ENCODE data around the gene ARHGEF40.

Gene ARHGEF40

DNA sequence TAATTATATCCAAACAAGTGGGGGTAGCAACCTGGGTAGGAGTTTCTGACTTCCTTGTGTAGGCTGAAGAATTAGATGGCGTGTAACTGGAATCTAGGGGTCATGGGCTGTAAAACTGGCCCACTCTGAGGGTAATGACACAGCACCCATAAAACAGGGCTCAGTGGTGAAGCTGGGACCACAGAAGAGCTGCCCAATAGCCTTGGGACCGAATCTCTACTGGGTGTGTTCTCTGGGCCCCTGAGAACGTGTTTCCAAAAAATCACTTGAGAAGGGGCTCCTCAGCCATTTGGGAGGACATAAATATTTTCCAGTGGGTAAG is 8.8 kb upstream of the ARHGEF40 start:
- Histone ChIP-seq H3K9ac (ENCODE audit: insufficient read length) (no peak overlapping the region), H3K36me3 (ENCODE audit: insufficient read depth, low read length) (no peaks in the 10 kb centered on the region), H3K27ac (no peak overlapping the region; the same call in 1 of the 2 replicates), H3K4me3 (no peak overlapping the region), H3K9me3 (ENCODE audit: low read depth, low read length) (no peaks in the 10 kb centered on the region)
- TF ChIP-seq POLR2AphosphoS5 (IDR thresholded peaks at IDR 0.05; ENCODE audit: borderline replicate concordance, low read depth, low read length), result no peak
- no peak for TF ChIP-seq EZH2 (IDR thresholded peaks at IDR 0.05)
- TF ChIP-seq FOXP2 (optimal IDR thresholded peaks at IDR 0.05; ENCODE audit: control extremely low read depth, extremely low read length, insufficient read depth), result no peak
- no peak for DNase-seq (ENCODE audit: low read depth, low spot score)

DNA sequence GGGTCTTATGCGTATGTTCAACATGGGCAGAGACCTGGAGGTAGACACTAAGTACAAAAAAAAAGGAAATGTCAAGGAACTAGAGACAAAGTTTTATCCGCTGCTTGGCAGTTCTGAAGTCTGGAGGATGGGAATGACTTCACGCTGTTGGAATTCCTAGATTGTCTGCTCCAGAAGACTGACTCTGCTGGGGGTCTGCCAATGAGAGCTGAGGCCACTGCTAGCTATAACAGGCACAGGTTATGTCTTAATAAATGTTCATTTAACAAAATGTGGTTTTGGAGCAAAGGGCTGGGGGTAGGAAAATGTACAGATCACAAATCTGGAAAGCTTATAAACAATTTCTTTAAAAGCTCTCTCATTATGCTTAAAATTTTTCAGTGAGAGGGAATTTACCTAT is 6.6 kb upstream of the ARHGEF40 start:
- no peaks in the 10 kb centered on the region for H3K36me3 ChIP-seq (ENCODE audit: insufficient read depth, low read length)
- DNase-seq (ENCODE audit: low read depth, low spot score), result no peak
- no peak for TF ChIP-seq POLR2AphosphoS5 (IDR thresholded peaks at IDR 0.05; ENCODE audit: borderline replicate concordance, low read depth, low read length)
- no peak for TF ChIP-seq FOXP2 (optimal IDR thresholded peaks at IDR 0.05; ENCODE audit: control extremely low read depth, extremely low read length, insufficient read depth)
- no peak for TF ChIP-seq EZH2 (IDR thresholded peaks at IDR 0.05)

DNA sequence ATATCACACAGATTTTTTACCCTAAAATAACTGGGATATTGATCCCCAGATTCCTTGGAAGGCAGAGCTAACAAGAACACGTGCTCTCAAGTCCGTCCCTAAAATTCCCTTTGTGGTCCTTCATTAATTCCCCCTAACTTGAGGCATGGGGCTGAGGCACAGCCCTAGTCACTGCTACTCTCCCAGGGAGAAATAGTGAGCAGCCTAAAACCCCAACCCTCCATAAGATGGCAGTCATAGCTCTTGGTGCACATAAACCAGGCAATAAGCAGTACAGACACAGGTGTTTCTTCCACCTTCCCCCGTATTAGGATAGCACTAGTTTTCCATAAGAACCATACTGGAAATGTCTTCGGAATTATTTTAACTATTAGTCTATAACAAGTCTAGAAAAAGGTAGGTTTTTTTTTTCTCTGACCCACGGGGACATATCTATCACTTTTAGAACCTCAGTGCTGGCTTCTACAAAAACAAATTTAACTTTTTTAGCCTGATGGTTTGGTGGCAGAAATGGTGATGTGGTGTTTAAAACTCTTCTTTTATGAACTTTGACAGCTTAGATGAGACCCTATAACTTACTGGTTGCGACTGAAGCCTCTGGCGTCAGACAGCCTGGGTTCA is 3.1 kb upstream of the ARHGEF40 start:
- TF ChIP-seq EZH2 (IDR thresholded peaks at IDR 0.05) (no peak), FOXP2 (optimal IDR thresholded peaks at IDR 0.05; ENCODE audit: control extremely low read depth, extremely low read length, insufficient read depth) (no peak), POLR2AphosphoS5 (IDR thresholded peaks at IDR 0.05; ENCODE audit: borderline replicate concordance, low read depth, low read length) (no peak)
- H3K9ac ChIP-seq (ENCODE audit: insufficient read length), result no peak overlapping the region
- no peak overlapping the region for H3K4me3 ChIP-seq
- H3K27ac ChIP-seq, result 0 out of 2 replicates have a peak overlapping the region, but pooled peaks have one; percentile 3
- DNase-seq (ENCODE audit: low read depth, low spot score), result no peak
- no peaks in the 10 kb centered on the region for H3K36me3 ChIP-seq (ENCODE audit: insufficient read depth, low read length)
- no peaks in the 10 kb centered on the region for H3K9me3 ChIP-seq (ENCODE audit: low read depth, low read length)

More for the DNA sequence above, 6.6 kb upstream of the ARHGEF40 start:
- Histone ChIP-seq H3K4me3 (no peak overlapping the region), H3K27ac (no peak overlapping the region), H3K9ac (ENCODE audit: insufficient read length) (no peak overlapping the region), H3K9me3 (ENCODE audit: low read depth, low read length) (no peaks in the 10 kb centered on the region)

DNA sequence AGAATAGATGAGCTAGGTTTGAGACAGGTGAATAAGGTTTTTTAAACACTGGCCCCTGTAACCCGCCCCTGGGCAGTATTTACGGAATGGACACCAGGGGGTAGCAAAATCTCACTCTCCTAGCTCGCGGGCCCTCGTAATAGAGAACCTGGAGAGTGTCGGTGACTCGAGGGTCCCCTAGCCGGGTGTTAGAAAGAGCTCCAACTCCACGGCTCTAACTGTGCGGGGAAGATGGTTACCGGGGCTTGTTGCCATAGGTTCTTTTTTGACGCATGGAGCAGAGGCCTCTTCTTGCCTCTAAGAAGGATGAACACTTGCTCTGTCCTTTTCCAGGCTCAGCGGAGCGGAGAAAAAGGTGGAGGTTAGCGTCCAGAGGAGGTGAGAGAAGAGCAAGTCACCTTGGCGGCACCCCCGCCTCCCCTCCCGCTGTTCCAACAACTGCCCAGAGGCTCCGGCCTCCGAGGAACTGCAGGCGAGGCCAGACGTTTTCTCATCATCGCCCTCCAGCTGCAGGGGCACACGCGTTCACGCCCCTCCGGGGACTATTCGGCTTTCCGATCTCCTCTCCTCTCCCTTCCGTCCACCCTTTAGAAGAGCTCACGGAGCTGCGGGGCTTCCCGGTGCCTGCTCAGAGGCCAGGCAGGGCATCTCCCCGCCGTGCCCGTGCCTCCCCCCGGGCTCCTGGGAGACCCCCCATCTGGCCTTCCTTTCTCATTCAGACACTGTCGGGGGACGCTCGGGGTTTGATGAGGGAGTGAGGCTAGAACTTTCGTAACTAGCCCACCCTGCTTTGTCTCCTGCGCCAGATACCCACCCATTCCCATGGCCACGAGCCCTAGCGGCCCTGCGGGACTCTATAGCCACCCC is 1.4 kb upstream of the ARHGEF40 start:
- Histone ChIP-seq H3K4me3 (peak overlapping the region; percentile 96; the same call in 1 of the 2 replicates), H3K9me3 (ENCODE audit: low read depth, low read length) (no peaks in the 10 kb centered on the region), H3K9ac (ENCODE audit: insufficient read length) (no peak overlapping the region), H3K27ac (no peak overlapping the region), H3K36me3 (ENCODE audit: insufficient read depth, low read length) (peaks cover 10% of the 10 kb centered on the region)
- no peak for DNase-seq (ENCODE audit: low read depth, low spot score)
- TF ChIP-seq FOXP2 (optimal IDR thresholded peaks at IDR 0.05; ENCODE audit: control extremely low read depth, extremely low read length, insufficient read depth) (no peak), EZH2 (IDR thresholded peaks at IDR 0.05) (no peak), POLR2AphosphoS5 (IDR thresholded peaks at IDR 0.05; ENCODE audit: borderline replicate concordance, low read depth, low read length) (no peak)

DNA sequence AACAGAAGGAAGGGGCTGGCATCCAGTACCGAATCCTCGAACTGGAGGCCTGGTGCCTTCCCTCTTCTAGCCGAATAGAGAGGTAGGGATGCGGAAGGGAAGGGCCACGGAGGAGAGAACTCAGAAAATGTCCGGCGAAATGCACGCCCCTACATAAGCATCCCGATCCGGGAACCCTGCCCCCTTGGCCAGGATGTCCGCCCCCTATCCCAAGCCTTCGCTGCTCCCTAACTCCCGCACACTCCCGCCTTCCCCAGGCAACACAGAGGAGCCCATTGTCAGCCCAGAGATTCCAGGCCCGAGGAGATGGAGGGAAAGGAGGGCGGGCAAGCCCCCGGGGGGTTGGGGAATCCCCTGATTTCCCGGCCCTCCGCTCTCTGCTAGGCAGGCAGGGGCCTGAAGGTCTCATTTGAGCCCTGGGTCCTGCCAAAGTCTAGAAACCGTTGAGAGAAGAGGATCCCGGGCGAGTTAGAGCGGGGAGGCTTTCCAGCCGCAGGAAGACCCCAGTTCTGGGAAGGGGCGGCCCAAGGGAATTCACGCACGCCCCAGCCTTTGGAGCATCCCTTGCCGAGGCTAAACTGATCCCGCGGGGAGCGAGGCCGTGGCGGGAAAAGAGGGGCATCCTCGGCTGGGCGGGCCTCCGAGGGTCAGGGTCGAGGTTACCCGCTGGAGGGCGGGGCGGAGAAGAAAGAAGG is 569 bp upstream of the ARHGEF40 start:
- Histone ChIP-seq H3K9ac (ENCODE audit: insufficient read length) (peak overlapping the region; percentile 90), H3K27ac (no peak overlapping the region), H3K4me3 (peak overlapping the region; percentile 96), H3K36me3 (ENCODE audit: insufficient read depth, low read length) (peaks cover 11% of the 10 kb centered on the region), H3K9me3 (ENCODE audit: low read depth, low read length) (no peaks in the 10 kb centered on the region)
- DNase-seq (ENCODE audit: low read depth, low spot score), result no peak
- TF ChIP-seq FOXP2 (optimal IDR thresholded peaks at IDR 0.05; ENCODE audit: control extremely low read depth, extremely low read length, insufficient read depth), result no peak
- TF ChIP-seq EZH2 (IDR thresholded peaks at IDR 0.05), result no peak
- no peak for TF ChIP-seq POLR2AphosphoS5 (IDR thresholded peaks at IDR 0.05; ENCODE audit: borderline replicate concordance, low read depth, low read length)

DNA sequence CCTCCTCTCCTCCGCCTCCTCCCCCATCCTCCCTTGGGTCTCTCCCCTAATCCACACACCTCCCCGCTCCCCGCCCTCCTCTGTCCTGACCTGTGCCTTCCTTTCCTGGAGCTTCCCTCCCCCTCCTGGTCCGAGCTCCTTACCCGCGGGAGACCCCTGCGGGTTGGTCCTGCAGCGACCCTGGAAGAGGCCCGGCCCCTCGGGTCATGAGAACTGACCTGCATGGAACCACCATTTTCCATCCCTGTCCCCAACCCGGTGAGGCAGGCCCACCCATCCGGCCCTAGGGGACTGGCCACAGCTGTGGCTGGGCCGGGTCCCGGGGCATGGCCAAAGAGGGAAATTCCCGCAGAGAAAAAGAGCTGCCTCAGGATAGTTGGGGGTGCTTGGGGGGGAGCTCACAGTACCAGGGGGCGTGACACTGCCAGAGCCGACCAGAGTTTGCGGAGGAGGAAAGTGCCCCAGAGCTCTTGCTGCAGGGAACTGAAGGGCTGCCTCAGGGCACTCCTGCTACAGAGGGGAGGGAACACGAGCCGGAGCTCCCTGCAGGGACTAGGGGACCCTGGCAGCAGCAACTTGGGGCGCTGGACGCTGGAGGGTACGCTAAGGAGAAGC is 613 bp downstream of the ARHGEF40 start:
- Histone ChIP-seq H3K27ac (peak overlapping the region; percentile 97), H3K9ac (ENCODE audit: insufficient read length) (peak overlapping the region; percentile 90), H3K4me3 (peak overlapping the region; percentile 96), H3K9me3 (ENCODE audit: low read depth, low read length) (no peaks in the 10 kb centered on the region), H3K36me3 (ENCODE audit: insufficient read depth, low read length) (peaks cover 17% of the 10 kb centered on the region)
- no peak for TF ChIP-seq EZH2 (IDR thresholded peaks at IDR 0.05)
- TF ChIP-seq POLR2AphosphoS5 (IDR thresholded peaks at IDR 0.05; ENCODE audit: borderline replicate concordance, low read depth, low read length), result no peak
- no peak for TF ChIP-seq FOXP2 (optimal IDR thresholded peaks at IDR 0.05; ENCODE audit: control extremely low read depth, extremely low read length, insufficient read depth)
- no peak for DNase-seq (ENCODE audit: low read depth, low spot score)

DNA sequence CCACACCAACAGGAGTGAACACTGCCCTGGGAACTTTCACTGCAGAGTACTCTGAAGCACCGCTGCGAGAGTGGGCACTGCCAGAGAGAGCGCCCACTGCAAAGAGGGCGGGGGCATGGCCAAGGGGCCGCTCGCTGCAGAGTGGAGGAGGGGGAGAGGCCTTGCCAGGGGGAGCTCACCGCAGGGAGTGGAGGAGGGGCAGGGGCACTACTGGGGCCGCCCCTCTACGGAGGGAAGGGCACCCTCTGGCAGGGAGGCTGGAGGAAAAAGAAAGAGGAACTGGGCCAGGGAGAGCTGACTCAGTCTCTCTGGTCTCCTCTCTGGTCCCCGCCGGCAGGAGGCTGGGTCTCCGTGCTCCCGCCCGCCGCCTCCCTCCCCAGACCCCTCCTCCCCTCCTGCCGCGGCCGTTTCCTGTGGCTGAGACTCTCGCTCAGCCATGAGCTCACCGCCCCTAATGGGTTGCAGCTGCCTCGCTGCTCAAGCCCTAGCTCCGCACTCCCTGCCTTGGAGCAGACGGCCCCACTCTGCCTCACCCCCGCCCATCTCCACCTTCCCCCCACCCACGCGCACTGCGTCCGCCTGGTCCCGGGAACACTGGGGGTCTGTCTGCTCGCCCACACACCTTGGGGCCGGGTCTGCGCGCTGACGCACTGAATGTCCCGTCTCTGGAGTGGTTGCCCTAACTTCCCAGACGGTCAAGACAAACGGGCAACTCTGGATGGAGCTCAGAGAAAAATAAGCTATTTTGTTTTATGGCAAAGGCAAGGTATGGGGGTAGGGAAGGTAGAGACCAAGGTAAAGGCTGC is 1.3 kb downstream of the ARHGEF40 start:
- TF ChIP-seq FOXP2 (optimal IDR thresholded peaks at IDR 0.05; ENCODE audit: control extremely low read depth, extremely low read length, insufficient read depth) (no peak), POLR2AphosphoS5 (IDR thresholded peaks at IDR 0.05; ENCODE audit: borderline replicate concordance, low read depth, low read length) (peak; percentile 57; the same call in 1 of the 2 replicates), EZH2 (IDR thresholded peaks at IDR 0.05) (no peak)
- Histone ChIP-seq H3K27ac (peak overlapping the region; percentile 97), H3K9me3 (ENCODE audit: low read depth, low read length) (no peaks in the 10 kb centered on the region), H3K9ac (ENCODE audit: insufficient read length) (peak overlapping the region; percentile 90), H3K4me3 (peak overlapping the region; percentile 96), H3K36me3 (ENCODE audit: insufficient read depth, low read length) (peaks cover 24% of the 10 kb centered on the region)
- no peak for DNase-seq (ENCODE audit: low read depth, low spot score)
